Adrenal gland (tissue), 12 donors: ENCODE results near the gene ANKS6. TPM values are rescaled to one million over a fixed set of nuclear protein-coding genes. Genes with fewer than 3 reads are reported as not detected.

Experiments used
- DNase-seq, 7 donors: peaks; one replicate each; pipeline ENCODE4 v3.0.0-alpha.2; 2019 to 2020
- H3K27ac ChIP-seq, 5 donors: fragments of 200-600 bp; sonication (generic) in 4 of 5; 1 replicate in 3 of 5; 2 replicates in 2 of 5; pipeline versions ENCODE4 v1.5.1 to v1.8.0; 2016 to 2020; ENCODE audit warnings: mild to moderate bottlenecking in 1 of 5
- H3K27me3 ChIP-seq: fragments of 200-600 bp; 2 replicates; pipeline ENCODE4 v1.8.0; 2021
- H3K36me3 ChIP-seq, 2 donors: fragments of 200-600 bp; replicated peaks in 1 of 2; 1 replicate in 1 of 2; 2 replicates in 1 of 2; pipeline versions ENCODE4 v1.5.1 to v1.8.0; 2018 to 2022
- H3K4me1 ChIP-seq, 2 donors: fragments of 200-600 bp; replicated peaks in 1 of 2; 1 replicate in 1 of 2; 2 replicates in 1 of 2; pipeline versions ENCODE4 v1.5.1 to v1.8.0; 2018 to 2021
- H3K4me3 ChIP-seq, 4 donors: fragments of 200-600 bp; sonication (generic) in 3 of 4; one replicate each; pipeline ENCODE4 v1.5.1; 2016 to 2018
- H3K9me3 ChIP-seq, 3 donors: fragments of 200-600 bp; sonication (generic) in 1 of 3; replicated peaks in 1 of 3; 1 replicate in 2 of 3; 2 replicates in 1 of 3; pipeline versions ENCODE4 v1.5.1 to v1.8.0; 2016 to 2021
- POLR2A ChIP-seq, 2 donors: fragments of 450-650 bp; IDR thresholded peaks; one replicate each; pipeline ENCODE4 v1.6.1; 2017; ENCODE audit warnings: antibody characterized with exemption in 2 of 2, mild to moderate bottlenecking in 2 of 2, moderate library complexity in 1 of 2
- WGBS, 4 donors: extraction: QIAGEN DNeasy Blood & Tissue Kit in 2 of 4; methylation state at CpG; one replicate each; pipeline versions ENCODE4 v1.1.5 to v1.1.7; 2013 to 2017; 5-methylcytosine and 5-hydroxymethylcytosine counted together
- intact Hi-C, 2 donors: fragments of 100-400 bp; cut with DNase I; formaldehyde crosslinking; loops; one replicate each; pipeline versions ENCODE4 v1.14.1 to v1.15.0; 2022 to 2023
- polyA plus RNA-seq, 3 donors: library from polyadenylated mRNA; stranded (reverse); fragments of 200-250 nt in 2 of 3; fragments of 350-450 nt in 1 of 3; fragmentation: Illumina TruSeq in 1 of 3; extraction: RNeasy Lipid Tissue Mini Kit (QIAGEN cat#74804) in 1 of 3; gene quantifications; one replicate each; pipeline ENCODE4 v1.2.3, GENCODE V29; 2013 to 2014
- total RNA-seq, 9 donors: library from RNA; depleted of rRNA in 4 of 9; stranded (reverse); fragments of >200 nt in 4 of 9; fragments of 120-200 nt in 1 of 9; fragmentation: NEBNext Ultra II Directional in 1 of 9; extraction: Animal tissue kit (Norgen Biotek cat#: 25700) in 1 of 9; gene quantifications; one replicate each; pipeline versions ENCODE4 v1.1.0 to v1.2.4, GENCODE V29; 2013 to 2023
- TF ChIP-seq, protein P1 (sequence below), 6 experiments: fragments of 450-650 bp in 4 of 6; fragments of 200-600 bp in 2 of 6; sonication (generic) in 1 of 6; IDR thresholded peaks; 1 replicate in 5 of 6; 2 replicates in 1 of 6; pipeline versions ENCODE4 v1.5.1 to v1.8.0; 2016 to 2021; ENCODE audit warnings: antibody characterized with exemption in 6 of 6, mild to moderate bottlenecking in 2 of 6, moderate library complexity in 1 of 6
- donor health status: healthy with polysubstance abuse.
- donor health status: Bipolar disorder and iron deficiency.
- donor health status: DM: yes; HTN: yes; CAD: no.
- donor health status: DM: no; HTN: no; CAD: no.
- donor health status: DM: no; HTN: no; CAD: no.
- donor health status: DM: yes; HTN: yes; CAD: no.

The ANKS6 gene
- total and polyA plus RNA-seq, 12 donors = 4.3 to 28.4 (median 14.9) TPM

- H3K27ac ChIP-seq = no peak overlapping the region
- WGBS, 4 donors = 18 to 34% (median 28%) methylated on average over 2 of the region's 2 CpGs
- H3K9me3 ChIP-seq = no peaks in the 10 kb centered on the region
- H3K4me1 ChIP-seq = peaks cover 8 to 29% of the 10 kb centered on the region in 2 donors
- no peak overlapping the region for H3K4me3 ChIP-seq
- TF ChIP-seq, protein P1, sequence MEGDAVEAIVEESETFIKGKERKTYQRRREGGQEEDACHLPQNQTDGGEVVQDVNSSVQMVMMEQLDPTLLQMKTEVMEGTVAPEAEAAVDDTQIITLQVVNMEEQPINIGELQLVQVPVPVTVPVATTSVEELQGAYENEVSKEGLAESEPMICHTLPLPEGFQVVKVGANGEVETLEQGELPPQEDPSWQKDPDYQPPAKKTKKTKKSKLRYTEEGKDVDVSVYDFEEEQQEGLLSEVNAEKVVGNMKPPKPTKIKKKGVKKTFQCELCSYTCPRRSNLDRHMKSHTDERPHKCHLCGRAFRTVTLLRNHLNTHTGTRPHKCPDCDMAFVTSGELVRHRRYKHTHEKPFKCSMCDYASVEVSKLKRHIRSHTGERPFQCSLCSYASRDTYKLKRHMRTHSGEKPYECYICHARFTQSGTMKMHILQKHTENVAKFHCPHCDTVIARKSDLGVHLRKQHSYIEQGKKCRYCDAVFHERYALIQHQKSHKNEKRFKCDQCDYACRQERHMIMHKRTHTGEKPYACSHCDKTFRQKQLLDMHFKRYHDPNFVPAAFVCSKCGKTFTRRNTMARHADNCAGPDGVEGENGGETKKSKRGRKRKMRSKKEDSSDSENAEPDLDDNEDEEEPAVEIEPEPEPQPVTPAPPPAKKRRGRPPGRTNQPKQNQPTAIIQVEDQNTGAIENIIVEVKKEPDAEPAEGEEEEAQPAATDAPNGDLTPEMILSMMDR (IDR thresholded peaks at IDR 0.05) = no peak
- TF ChIP-seq POLR2A (IDR thresholded peaks at IDR 0.05) = no peak
- intact Hi-C loops = no loop called here
- H3K36me3 ChIP-seq = no peaks in the 10 kb centered on the region
- no peaks in the 10 kb centered on the region for H3K27me3 ChIP-seq
- DNase-seq = no peak
Measured at GRCh38 chr9:98804083-98804482, 7.7 kb upstream of the ANKS6 start.

GRCh38 chr9:98801969-98802371 is 5.6 kb upstream of the ANKS6 start:
- H3K27me3 ChIP-seq = no peaks in the 10 kb centered on the region
- no peaks in the 10 kb centered on the region for H3K9me3 ChIP-seq
- H3K27ac ChIP-seq = no peak overlapping the region
- H3K4me3 ChIP-seq = no peak overlapping the region
- 45 to 67% (median 62%) methylated on average over 1 of the region's 1 CpG for WGBS, 4 donors
- no peaks in the 10 kb centered on the region for H3K36me3 ChIP-seq
- peak in 2 of 7 donors; percentile 34 to 49 for DNase-seq
- intact Hi-C loops = no loop called here
- peaks cover 8 to 17% of the 10 kb centered on the region in 2 donors for H3K4me1 ChIP-seq
- TF ChIP-seq POLR2A (IDR thresholded peaks at IDR 0.05) = no peak
- TF ChIP-seq, protein P1 (IDR thresholded peaks at IDR 0.05) = no peak

- H3K36me3 ChIP-seq = no peaks in the 10 kb centered on the region
- H3K4me1 ChIP-seq = peaks cover 5 to 16% of the 10 kb centered on the region in 2 donors
- intact Hi-C loops = no loop called here
- H3K27me3 ChIP-seq = no peaks in the 10 kb centered on the region
- no peaks in the 10 kb centered on the region for H3K9me3 ChIP-seq
- H3K4me3 ChIP-seq = no peak overlapping the region
- no peak for DNase-seq
- WGBS, 4 donors = 89 to 100% (median 95%) methylated on average over 1 of the region's 1 CpG
- no peak overlapping the region for H3K27ac ChIP-seq
- TF ChIP-seq, protein P1 (IDR thresholded peaks at IDR 0.05) = no peak
- no peak for TF ChIP-seq POLR2A (IDR thresholded peaks at IDR 0.05)
Measured at GRCh38 chr9:98801561-98801960, 5.2 kb upstream of the ANKS6 start.

DNA sequence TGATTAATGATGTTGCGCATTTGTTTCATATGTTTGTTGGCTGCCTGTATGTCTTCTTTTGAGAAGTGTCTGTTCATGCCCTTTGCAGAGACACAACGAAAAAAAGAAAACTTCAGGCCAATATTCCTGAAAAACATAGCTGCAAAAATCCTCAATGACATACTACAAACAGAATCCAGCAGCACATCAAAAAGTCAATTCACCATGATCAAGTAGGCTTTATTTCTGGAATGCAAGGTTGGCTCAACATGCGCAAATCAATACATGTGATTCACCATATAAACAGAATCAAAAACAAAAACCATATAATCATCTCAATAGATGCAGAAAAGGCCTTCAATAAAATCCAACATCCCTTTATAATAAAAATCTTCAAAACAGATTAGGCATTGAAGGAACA is 1.9 kb upstream of the ANKS6 start:
- Histone ChIP-seq H3K27me3 (no peaks in the 10 kb centered on the region), H3K36me3 (no peaks in the 10 kb centered on the region), H3K4me1 (peaks cover 0 to 12% of the 10 kb centered on the region in 2 donors), H3K27ac (no peak overlapping the region), H3K4me3 (no peak overlapping the region), H3K9me3 (no peaks in the 10 kb centered on the region)
- TF ChIP-seq, protein P1 (IDR thresholded peaks at IDR 0.05) = no peak
- TF ChIP-seq POLR2A (IDR thresholded peaks at IDR 0.05) = no peak
- WGBS, 4 donors = 95 to 96% (median 96%) methylated on average over 3 of the region's 3 CpGs
- no peak for DNase-seq
- intact Hi-C loops = no loop called here
